Mesodermal cell (in vitro differentiated cells): Measurements from ENCODE around the gene SNRPD3.
"Not testable (repeated sequence)": the region's sequence is repeated elsewhere in the genome, so short reads cannot be mapped to it uniquely, and the experiment has no call there.

Experiments
- H3K27ac ChIP-seq: 2 replicates; pipeline ENCODE4 v1.7.0; 2013; ENCODE audit warnings: mild to moderate bottlenecking, low read depth, low read length, moderate library complexity; ENCODE audit not compliant: severe bottlenecking
- H3K36me3 ChIP-seq: 2 replicates; pipeline ENCODE4 v1.7.1; 2013; ENCODE audit warnings: mild to moderate bottlenecking, low read length, moderate library complexity; ENCODE audit not compliant: control insufficient read depth, insufficient read depth
- H3K4me1 ChIP-seq: one replicate; pipeline ENCODE4 v1.7.1; 2013; ENCODE audit warnings: mild to moderate bottlenecking, low read length; ENCODE audit not compliant: insufficient read depth, control insufficient read depth, poor library complexity, severe bottlenecking
- H3K4me3 ChIP-seq: 2 replicates; pipeline ENCODE4 v1.7.0; 2013; ENCODE audit warnings: low read length, control low read depth, mild to moderate bottlenecking; ENCODE audit not compliant: insufficient read depth, poor library complexity, severe bottlenecking; ENCODE audit errors: extremely low read depth
- H3K9me3 ChIP-seq: 2 replicates; pipeline ENCODE4 v1.7.1; 2013; ENCODE audit warnings: mild to moderate bottlenecking, low read length, moderate library complexity; ENCODE audit not compliant: control insufficient read depth
- WGBS, 2 experiments: methylation state at CpG; one replicate each; pipeline ENCODE4 v1.1.5; 2013; ENCODE audit warnings: missing lambda C conversion rate in 2 of 2; ENCODE audit not compliant: insufficient coverage in 2 of 2; 5-methylcytosine and 5-hydroxymethylcytosine counted together

The SNRPD3 gene

DNA sequence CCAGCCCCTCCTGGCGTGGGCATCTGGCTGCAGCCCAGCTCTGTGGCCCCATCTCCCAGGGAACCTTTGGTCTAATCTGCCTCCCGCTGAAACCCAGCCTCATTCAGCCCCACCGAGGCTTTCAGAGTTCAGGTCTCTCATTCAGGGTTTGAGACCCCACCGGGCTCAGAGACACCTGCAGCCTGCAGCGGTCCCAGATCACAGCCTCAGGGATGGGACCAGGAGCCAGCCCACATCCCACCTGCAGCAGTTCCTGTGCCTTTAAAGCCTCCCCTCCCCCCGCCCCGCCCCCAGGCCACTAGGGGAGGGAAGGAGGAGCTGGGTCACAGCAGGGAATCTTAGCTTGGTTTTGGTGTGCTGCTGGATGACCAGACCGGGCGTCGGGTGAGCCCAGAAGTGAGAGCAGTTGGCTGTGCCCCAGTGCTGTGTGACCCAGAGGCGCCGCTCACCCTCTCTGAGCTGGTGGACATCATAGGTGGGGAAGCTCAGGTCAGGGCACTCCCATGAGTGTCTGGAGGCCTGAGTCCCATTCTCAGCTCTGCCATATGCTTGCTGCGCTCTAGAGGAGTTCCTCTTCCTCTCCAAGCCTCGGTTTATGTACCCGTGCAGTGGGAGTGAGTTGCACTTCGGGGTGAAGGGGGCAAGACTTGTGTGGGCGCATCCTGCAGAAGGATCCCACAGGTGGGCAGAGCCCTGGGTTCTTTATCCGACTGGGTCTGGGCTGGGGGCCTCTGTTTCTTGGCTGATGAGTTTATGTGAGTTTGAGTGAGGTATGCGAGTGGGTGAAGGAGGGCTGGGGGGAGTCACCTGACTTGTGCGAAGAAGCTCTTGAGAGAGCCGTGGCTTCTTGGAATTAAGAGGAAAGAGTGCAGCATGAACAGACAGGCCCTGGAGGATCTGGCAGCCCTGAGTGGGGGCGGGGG, 47.3 kb downstream of the SNRPD3 start, which contains the start of gene GGT1:
TSS of gene GGT1 (plus strand) at position 347 of the 923 bp plus-strand sequence. CDS start 7,889 bp downstream, outside the sequence.
- not testable (repeated sequence) for H3K36me3 ChIP-seq, H3K9me3 ChIP-seq
- peak within 1 kb of the TSS; percentile 8 for H3K4me3 ChIP-seq
- 50 to 65% methylated on average over 5 to 10 of the region's 22 CpGs for WGBS, 2 experiments
- peaks cover 14% of the 10 kb centered on the region for H3K4me1 ChIP-seq
- H3K27ac ChIP-seq, result peak within 1 kb of the TSS; percentile 64

GRCh38 chr22:24603770-24604629, 48.2 kb downstream of the SNRPD3 start:
- H3K9me3 ChIP-seq, H3K36me3 ChIP-seq: not testable (repeated sequence)
- 27 to 33% methylated on average over 4 to 7 of the region's 18 CpGs for WGBS, 2 experiments
- peaks cover 14% of the 10 kb centered on the region for H3K4me1 ChIP-seq
- H3K27ac ChIP-seq, result peak overlapping the region; percentile 64
- peak overlapping the region; percentile 8 for H3K4me3 ChIP-seq

DNA sequence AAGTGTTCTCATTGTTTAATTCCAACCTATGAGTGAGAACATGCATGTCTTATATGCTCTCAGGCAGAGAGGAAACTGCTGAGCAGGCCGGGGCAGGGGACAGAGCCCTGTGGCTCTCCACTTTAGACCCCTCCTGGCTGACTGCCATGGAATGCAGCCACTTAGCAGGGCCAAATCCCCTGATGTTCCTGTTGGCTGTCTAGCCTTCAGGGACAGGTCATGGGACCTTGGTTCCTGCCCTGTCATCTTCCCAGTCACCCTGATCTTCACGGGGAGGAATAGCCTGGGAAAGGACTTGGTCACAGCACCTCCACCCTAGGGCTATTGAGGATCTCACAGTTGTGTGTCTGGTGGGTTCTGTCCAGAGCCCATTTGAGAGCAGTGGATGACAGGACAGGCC, 50.5 kb downstream of the SNRPD3 start:
- not testable (repeated sequence) for H3K4me3 ChIP-seq, H3K27ac ChIP-seq, H3K9me3 ChIP-seq, H3K4me1 ChIP-seq, H3K36me3 ChIP-seq
- WGBS, 2 experiments, result 90% methylated on average over 1 of the region's 2 CpGs; no CpG with 5 or more reads in 1 of the 2 experiments

DNA sequence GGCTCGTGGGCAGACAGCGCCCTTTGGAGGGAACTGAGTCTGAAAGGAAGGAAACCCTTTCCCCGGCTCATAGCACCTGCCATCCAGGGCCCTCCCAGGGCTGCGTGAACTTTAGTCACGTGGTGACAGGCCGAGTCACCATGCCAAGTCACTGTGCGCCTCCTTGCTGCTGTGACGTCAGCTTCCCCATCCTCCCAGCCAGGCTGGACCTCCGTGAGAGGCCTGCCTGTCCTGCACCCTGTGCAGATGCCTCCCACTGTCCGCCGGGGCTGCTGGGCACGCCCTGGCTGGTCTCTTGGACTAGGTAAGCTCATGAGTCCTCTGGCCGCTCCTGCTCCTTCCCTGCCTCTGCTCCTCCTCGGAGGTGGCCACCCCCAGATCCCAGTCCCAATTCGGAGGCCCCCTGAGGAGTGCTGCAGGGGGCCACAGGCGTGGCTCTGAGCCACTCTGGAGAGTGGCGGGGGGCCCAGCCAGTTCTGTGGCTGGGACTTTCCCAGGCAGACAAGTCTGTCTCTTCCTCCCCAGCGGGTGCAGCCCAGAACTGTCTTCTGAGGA, 51.7 kb downstream of the SNRPD3 start:
- not testable (repeated sequence) for H3K27ac ChIP-seq, H3K36me3 ChIP-seq, H3K4me3 ChIP-seq, H3K4me1 ChIP-seq, H3K9me3 ChIP-seq
- 82 to 86% methylated on average over 11 to 17 of the region's 18 CpGs for WGBS, 2 experiments

GRCh38 chr22:24608327-24608726, 52.5 kb downstream of the SNRPD3 start:
- WGBS, 2 experiments, result 92 to 100% methylated on average over 1 to 2 of the region's 6 CpGs
- H3K9me3 ChIP-seq, H3K27ac ChIP-seq, H3K36me3 ChIP-seq, H3K4me1 ChIP-seq, H3K4me3 ChIP-seq: not testable (repeated sequence)

DNA sequence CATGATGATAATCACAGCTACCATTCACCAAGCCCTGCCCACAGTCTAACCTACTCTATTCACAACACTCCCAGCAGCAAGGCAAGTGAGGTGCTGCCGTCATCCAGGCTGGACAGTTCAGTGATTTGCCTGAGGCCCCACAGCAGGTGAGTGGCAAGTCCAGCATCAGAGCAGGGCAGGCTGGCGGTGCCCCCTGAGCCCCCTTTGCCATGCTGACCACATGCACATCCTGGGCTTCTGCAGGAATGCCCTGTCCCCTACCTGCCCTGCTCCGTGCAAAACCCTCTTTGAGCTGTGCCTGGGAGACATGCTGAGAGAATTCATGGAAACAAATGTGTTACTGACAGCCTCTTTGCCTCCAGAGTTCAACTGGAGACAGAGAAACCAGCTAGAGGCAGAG, 54.1 kb downstream of the SNRPD3 start:
- H3K4me1 ChIP-seq, H3K36me3 ChIP-seq, H3K9me3 ChIP-seq, H3K27ac ChIP-seq, H3K4me3 ChIP-seq: not testable (repeated sequence)
- 75% methylated on average over 1 of the region's 3 CpGs; no CpG with 5 or more reads in 1 of the 2 experiments for WGBS, 2 experiments

DNA sequence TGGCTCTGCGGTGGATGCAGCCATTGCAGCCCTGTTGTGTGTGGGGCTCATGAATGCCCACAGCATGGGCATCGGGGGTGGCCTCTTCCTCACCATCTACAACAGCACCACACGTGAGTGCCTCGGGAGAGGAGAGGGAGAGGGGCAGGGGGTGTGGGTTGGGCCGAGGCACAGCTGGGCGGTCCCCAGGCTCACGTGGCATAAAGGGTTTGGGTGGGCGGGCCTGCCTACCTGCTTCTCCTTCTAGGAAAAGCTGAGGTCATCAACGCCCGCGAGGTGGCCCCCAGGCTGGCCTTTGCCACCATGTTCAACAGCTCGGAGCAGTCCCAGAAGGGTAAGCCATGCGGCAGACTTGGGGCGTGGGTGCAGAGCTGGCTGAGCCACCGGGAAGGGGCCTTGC, 59.0 kb downstream of the SNRPD3 start:
- not testable (repeated sequence) for H3K27ac ChIP-seq, H3K4me3 ChIP-seq, H3K9me3 ChIP-seq, H3K4me1 ChIP-seq, H3K36me3 ChIP-seq
- WGBS, 2 experiments, result 77 to 90% methylated on average over 2 to 6 of the region's 15 CpGs

- not testable (repeated sequence) for H3K4me3 ChIP-seq, H3K9me3 ChIP-seq, H3K4me1 ChIP-seq, H3K27ac ChIP-seq, H3K36me3 ChIP-seq
- WGBS, 2 experiments, result no CpG with 5 or more reads among the region's 5 CpGs
Measured at GRCh38 chr22:24621244-24621643, 65.4 kb downstream of the SNRPD3 start.

DNA sequence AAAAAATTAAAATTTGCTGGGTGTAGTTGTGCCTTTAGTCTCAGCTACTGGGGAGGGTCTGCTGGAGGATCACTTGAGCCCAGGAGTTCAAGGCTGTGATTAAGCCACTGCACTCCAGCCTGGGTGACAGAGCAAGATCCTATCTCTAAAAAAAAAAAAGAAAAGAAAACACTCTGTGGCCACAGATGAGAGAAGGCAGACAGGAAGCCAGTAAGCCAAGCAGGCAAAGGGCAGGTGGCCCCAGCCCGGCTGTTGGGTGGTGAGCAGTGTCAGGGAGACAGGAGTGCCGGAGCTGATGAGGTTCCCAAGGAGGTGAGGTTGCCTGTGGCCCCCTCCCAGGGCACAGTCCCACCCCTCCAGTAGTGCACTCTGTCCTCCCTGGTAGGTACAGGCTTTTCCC, 66.8 kb downstream of the SNRPD3 start:
- not testable (repeated sequence) for H3K36me3 ChIP-seq, H3K4me1 ChIP-seq, H3K4me3 ChIP-seq, H3K9me3 ChIP-seq, H3K27ac ChIP-seq
- 83 to 100% methylated on average over 1 of the region's 2 CpGs for WGBS, 2 experiments
